Measurements from ENCODE around the gene SLC18A3.

The SLC18A3 gene

GRCh38 chr10:49657606-49658005 is 47.5 kb downstream of the SLC18A3 start:
- no peak overlapping the region for H3K4me2 ChIP-seq (ENCODE audit: low read length)
- no peaks in the 10 kb centered on the region for H3K27me3 ChIP-seq (ENCODE audit: control insufficient read depth, low read length)
- no peaks in the 10 kb centered on the region for H3F3A ChIP-seq (ENCODE audit: control insufficient read depth, insufficient read depth)
- no peak overlapping the region for H3K27ac ChIP-seq (ENCODE audit: low read depth, low read length)
- H4K20me1 ChIP-seq (ENCODE audit: control insufficient read depth, insufficient read depth, low read depth, low read length): no peaks in the 10 kb centered on the region
- H3K4me3 ChIP-seq (ENCODE audit: low read length): no peak overlapping the region
- TF ChIP-seq, protein P1, sequence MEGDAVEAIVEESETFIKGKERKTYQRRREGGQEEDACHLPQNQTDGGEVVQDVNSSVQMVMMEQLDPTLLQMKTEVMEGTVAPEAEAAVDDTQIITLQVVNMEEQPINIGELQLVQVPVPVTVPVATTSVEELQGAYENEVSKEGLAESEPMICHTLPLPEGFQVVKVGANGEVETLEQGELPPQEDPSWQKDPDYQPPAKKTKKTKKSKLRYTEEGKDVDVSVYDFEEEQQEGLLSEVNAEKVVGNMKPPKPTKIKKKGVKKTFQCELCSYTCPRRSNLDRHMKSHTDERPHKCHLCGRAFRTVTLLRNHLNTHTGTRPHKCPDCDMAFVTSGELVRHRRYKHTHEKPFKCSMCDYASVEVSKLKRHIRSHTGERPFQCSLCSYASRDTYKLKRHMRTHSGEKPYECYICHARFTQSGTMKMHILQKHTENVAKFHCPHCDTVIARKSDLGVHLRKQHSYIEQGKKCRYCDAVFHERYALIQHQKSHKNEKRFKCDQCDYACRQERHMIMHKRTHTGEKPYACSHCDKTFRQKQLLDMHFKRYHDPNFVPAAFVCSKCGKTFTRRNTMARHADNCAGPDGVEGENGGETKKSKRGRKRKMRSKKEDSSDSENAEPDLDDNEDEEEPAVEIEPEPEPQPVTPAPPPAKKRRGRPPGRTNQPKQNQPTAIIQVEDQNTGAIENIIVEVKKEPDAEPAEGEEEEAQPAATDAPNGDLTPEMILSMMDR (IDR thresholded peaks at IDR 0.05; ENCODE audit: low read depth, low read length, poor library complexity, severe bottlenecking): no peak
- no peak for TF ChIP-seq EZH2phosphoT487 (IDR thresholded peaks at IDR 0.05; ENCODE audit: borderline replicate concordance, low read length)
- no peaks in the 10 kb centered on the region for H3K9me2 ChIP-seq (replicated peaks; ENCODE audit: control insufficient read depth, low read length)
- peaks cover 11% of the 10 kb centered on the region for H3K4me1 ChIP-seq (ENCODE audit: control insufficient read depth, low read length)
- H3K79me2 ChIP-seq (ENCODE audit: control insufficient read depth, low read length): no peaks in the 10 kb centered on the region
- H3K36me3 ChIP-seq (ENCODE audit: control insufficient read depth, low read length): no peaks in the 10 kb centered on the region
- no peaks in the 10 kb centered on the region; the same call in 1 of the 2 replicates for H3K9me3 ChIP-seq (ENCODE audit: control insufficient read depth, insufficient read depth, low read length)

DNA sequence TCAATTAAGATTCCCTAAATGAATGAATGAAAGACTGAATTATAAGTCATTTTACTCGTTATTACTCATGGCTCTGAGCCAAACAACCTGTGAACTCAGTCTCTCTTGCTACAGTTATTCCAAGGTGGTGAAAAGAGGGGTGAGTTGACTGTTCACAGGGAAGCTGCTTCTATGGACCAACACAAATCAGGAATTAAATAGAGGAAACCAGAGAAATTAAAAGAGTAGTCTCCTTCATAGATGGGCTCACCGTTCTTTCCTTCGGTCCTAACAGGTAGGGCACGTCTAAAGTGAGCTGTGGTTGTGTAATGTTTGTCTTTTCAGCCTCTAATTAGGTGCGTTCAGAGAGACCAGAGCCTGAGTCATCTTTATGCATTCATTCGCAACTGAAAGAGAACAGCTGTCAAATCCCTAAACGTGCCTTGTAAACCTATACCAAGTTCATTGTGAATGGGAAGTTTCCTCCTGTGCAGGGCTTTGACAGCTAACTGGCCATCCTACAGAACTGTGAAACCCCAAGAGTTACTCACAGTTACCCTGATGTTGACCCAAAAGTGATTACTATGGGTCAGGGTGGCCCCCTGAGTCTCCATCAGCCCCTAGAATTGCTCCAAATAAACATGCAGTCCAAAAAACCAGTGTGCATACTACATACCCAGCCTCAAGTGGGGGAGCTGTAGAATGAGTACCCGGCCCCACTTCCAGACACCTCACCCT is 51.2 kb downstream of the SLC18A3 start:
- no peaks in the 10 kb centered on the region for H3K36me3 ChIP-seq (ENCODE audit: control insufficient read depth, low read length)
- H3K27ac ChIP-seq (ENCODE audit: low read depth, low read length): no peak overlapping the region
- H3F3A ChIP-seq (ENCODE audit: control insufficient read depth, insufficient read depth): no peaks in the 10 kb centered on the region
- no peaks in the 10 kb centered on the region for H4K20me1 ChIP-seq (ENCODE audit: control insufficient read depth, insufficient read depth, low read depth, low read length)
- H3K27me3 ChIP-seq (ENCODE audit: control insufficient read depth, low read length): 0 out of 2 replicates have a peak, but pooled peaks cover 2% of the 10 kb centered on the region
- H3K79me2 ChIP-seq (ENCODE audit: control insufficient read depth, low read length): no peaks in the 10 kb centered on the region
- no peak overlapping the region for H3K4me2 ChIP-seq (ENCODE audit: low read length)
- no peaks in the 10 kb centered on the region; the same call in 1 of the 2 replicates for H3K9me3 ChIP-seq (ENCODE audit: control insufficient read depth, insufficient read depth, low read length)
- no peak overlapping the region for H3K4me3 ChIP-seq (ENCODE audit: low read length)
- TF ChIP-seq EZH2phosphoT487 (IDR thresholded peaks at IDR 0.05; ENCODE audit: borderline replicate concordance, low read length): no peak
- no peaks in the 10 kb centered on the region for H3K9me2 ChIP-seq (replicated peaks; ENCODE audit: control insufficient read depth, low read length)
- peaks cover 10% of the 10 kb centered on the region for H3K4me1 ChIP-seq (ENCODE audit: control insufficient read depth, low read length)

Measured in DOHH2 (cell line).